DND-41 (cell line): ENCODE data around the gene DLGAP4.

Experiments
- ATAC-seq: fragments of 200-7000 bp; cut with Tn5 transposase; 3 replicates; pipeline ENCODE4 v1.9.1; 2021; ENCODE audit warnings: low read depth; ENCODE audit not compliant: insufficient read depth
- DNase-seq: peaks from one replicate; pipeline ENCODE4 v3.0.0-alpha.2; 2020
- H2AFZ ChIP-seq: 2 replicates; pipeline ENCODE4 v1.6.0; 2012; ENCODE audit warnings: low read depth, low read length
- H3K27ac ChIP-seq: 2 replicates; pipeline ENCODE4 v1.5.1; 2012; ENCODE audit warnings: low read length, inconsistent platforms
- H3K27me3 ChIP-seq: fragments of 200-600 bp; sonication (generic); 2 replicates; pipeline ENCODE4 v1.6.0; 2012; ENCODE audit warnings: low read length, mild to moderate bottlenecking, inconsistent platforms; ENCODE audit not compliant: insufficient read depth, poor library complexity
- H3K36me3 ChIP-seq: 2 replicates; pipeline ENCODE4 v1.5.1; 2012; ENCODE audit warnings: low read length, inconsistent platforms; ENCODE audit not compliant: insufficient read depth
- H3K4me1 ChIP-seq: 2 replicates; pipeline ENCODE4 v1.5.1; 2012; ENCODE audit warnings: mild to moderate bottlenecking, low read length; ENCODE audit not compliant: insufficient read depth
- H3K4me2 ChIP-seq: 2 replicates; pipeline ENCODE4 v1.6.0; 2012; ENCODE audit warnings: mild to moderate bottlenecking, moderate library complexity, low read length, inconsistent platforms; ENCODE audit not compliant: insufficient read depth
- H3K4me3 ChIP-seq, 2 experiments: fragments of 200-600 bp in 1 of 2; shearing (Covaris generic) in 1 of 2; 2 replicates each; pipeline ENCODE4 v1.5.1; 2012 to 2016; ENCODE audit warnings: inconsistent platforms in 2 of 2, low read length in 2 of 2, mild to moderate bottlenecking in 2 of 2, low read depth in 1 of 2, moderate library complexity in 1 of 2
- H3K79me2 ChIP-seq: 2 replicates; pipeline ENCODE4 v1.6.0; 2012; ENCODE audit warnings: low read length, inconsistent platforms; ENCODE audit not compliant: insufficient read depth
- H3K9ac ChIP-seq: 2 replicates; pipeline ENCODE4 v1.6.0; 2012; ENCODE audit warnings: low read depth, mild to moderate bottlenecking, inconsistent platforms, low read length, moderate library complexity
- H3K9me3 ChIP-seq: 2 replicates; pipeline ENCODE4 v1.5.1; 2012; ENCODE audit warnings: low read length, moderate library complexity, mild to moderate bottlenecking, inconsistent platforms; ENCODE audit not compliant: insufficient read depth, severe bottlenecking
- H4K20me1 ChIP-seq: 2 replicates; pipeline ENCODE4 v1.6.0; 2012; ENCODE audit warnings: low read length; ENCODE audit not compliant: insufficient read depth
- EZH2 ChIP-seq: IDR thresholded peaks from 3 replicates; pipeline ENCODE4 v1.6.1; 2012; ENCODE audit warnings: borderline replicate concordance, low read depth, mild to moderate bottlenecking, moderate library complexity, low read length, inconsistent platforms; ENCODE audit not compliant: severe bottlenecking
- TF ChIP-seq, protein P1 (sequence below): IDR thresholded peaks from 2 replicates; pipeline ENCODE4 v1.5.1; 2012; ENCODE audit warnings: borderline replicate concordance, low read length, moderate library complexity, mild to moderate bottlenecking; ENCODE audit not compliant: poor library complexity, severe bottlenecking; ENCODE audit errors: extremely low read depth

The DLGAP4 gene, protein sequence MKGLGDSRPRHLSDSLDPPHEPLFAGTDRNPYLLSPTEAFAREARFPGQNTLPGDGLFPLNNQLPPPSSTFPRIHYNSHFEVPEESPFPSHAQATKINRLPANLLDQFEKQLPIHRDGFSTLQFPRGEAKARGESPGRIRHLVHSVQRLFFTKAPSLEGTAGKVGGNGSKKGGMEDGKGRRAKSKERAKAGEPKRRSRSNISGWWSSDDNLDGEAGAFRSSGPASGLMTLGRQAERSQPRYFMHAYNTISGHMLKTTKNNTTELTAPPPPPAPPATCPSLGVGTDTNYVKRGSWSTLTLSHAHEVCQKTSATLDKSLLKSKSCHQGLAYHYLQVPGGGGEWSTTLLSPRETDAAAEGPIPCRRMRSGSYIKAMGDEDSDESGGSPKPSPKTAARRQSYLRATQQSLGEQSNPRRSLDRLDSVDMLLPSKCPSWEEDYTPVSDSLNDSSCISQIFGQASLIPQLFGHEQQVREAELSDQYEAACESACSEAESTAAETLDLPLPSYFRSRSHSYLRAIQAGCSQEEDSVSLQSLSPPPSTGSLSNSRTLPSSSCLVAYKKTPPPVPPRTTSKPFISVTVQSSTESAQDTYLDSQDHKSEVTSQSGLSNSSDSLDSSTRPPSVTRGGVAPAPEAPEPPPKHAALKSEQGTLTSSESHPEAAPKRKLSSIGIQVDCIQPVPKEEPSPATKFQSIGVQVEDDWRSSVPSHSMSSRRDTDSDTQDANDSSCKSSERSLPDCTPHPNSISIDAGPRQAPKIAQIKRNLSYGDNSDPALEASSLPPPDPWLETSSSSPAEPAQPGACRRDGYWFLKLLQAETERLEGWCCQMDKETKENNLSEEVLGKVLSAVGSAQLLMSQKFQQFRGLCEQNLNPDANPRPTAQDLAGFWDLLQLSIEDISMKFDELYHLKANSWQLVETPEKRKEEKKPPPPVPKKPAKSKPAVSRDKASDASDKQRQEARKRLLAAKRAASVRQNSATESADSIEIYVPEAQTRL

DNA sequence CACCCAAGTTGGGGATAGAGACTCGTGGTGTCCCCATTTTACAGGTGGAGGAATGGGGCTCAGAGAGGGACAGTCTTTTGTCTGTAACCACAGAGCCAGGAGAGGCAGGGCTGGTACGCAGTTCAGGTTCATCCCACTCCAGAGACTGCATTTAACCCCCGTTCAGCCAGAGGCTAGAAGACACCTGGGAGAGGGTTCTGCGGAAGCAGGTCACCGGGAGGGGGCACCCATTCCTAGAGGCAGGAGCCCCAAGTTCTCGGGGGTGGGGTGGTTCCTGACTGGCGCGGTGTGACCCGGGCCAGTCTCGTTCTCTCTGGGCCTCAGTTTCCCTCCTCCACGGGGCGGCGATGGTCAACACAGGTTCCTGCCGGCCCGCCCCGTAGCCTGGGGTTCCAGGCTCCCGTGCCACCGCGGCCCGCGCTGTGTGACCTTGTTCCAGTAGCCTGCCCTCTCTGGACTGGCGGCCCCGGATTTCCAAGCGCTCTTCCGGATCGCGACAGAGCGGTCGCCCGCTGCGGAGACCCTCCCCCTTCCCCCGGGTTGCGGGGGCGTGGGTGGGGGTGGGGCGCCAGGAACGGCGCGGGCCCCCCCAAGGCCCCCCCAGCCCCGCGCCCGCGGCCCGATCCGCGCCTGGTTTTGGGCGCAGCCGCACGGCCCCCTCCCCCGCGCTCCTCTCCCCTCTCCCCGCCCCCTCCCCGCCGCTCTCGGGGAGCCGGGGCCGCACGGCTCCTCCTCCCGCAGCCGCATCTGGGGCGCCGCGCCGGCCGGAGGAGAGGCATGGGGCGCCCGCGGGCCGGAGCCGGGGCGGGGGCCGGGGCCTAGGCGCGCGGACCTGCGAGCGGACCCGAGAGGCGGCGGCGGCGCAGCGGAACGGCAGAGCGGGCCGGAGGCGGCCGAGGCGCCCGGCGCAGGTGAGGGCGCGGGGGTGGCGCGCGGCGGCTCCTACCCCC, at the start of gene DLGAP4:
DLGAP4 (plus strand) TSS at position 738 of the 950 bp plus-strand sequence. CDS start 125,379 bp downstream, outside the sequence.
- no peaks in the 10 kb centered on the region for H3K9me3 ChIP-seq
- H3K27me3 ChIP-seq = peaks cover 13% of the 10 kb centered on the region
- H3K4me1 ChIP-seq = no peaks in the 10 kb centered on the region
- H2AFZ ChIP-seq = no peak within 1 kb of the TSS
- DNase-seq = no peak
- peaks cover 11% of the 10 kb centered on the region for H4K20me1 ChIP-seq
- H3K4me2 ChIP-seq = no peak within 1 kb of the TSS
- ATAC-seq = no peak
- H3K9ac ChIP-seq = no peak within 1 kb of the TSS
- H3K79me2 ChIP-seq = no peaks in the 10 kb centered on the region
- no peaks in the 10 kb centered on the region for H3K36me3 ChIP-seq
- no peak for TF ChIP-seq EZH2
- TF ChIP-seq, protein P1, sequence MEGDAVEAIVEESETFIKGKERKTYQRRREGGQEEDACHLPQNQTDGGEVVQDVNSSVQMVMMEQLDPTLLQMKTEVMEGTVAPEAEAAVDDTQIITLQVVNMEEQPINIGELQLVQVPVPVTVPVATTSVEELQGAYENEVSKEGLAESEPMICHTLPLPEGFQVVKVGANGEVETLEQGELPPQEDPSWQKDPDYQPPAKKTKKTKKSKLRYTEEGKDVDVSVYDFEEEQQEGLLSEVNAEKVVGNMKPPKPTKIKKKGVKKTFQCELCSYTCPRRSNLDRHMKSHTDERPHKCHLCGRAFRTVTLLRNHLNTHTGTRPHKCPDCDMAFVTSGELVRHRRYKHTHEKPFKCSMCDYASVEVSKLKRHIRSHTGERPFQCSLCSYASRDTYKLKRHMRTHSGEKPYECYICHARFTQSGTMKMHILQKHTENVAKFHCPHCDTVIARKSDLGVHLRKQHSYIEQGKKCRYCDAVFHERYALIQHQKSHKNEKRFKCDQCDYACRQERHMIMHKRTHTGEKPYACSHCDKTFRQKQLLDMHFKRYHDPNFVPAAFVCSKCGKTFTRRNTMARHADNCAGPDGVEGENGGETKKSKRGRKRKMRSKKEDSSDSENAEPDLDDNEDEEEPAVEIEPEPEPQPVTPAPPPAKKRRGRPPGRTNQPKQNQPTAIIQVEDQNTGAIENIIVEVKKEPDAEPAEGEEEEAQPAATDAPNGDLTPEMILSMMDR = no peak
- H3K4me3 ChIP-seq = no peak within 1 kb of the TSS
- H3K27ac ChIP-seq = no peak within 1 kb of the TSS

DNA sequence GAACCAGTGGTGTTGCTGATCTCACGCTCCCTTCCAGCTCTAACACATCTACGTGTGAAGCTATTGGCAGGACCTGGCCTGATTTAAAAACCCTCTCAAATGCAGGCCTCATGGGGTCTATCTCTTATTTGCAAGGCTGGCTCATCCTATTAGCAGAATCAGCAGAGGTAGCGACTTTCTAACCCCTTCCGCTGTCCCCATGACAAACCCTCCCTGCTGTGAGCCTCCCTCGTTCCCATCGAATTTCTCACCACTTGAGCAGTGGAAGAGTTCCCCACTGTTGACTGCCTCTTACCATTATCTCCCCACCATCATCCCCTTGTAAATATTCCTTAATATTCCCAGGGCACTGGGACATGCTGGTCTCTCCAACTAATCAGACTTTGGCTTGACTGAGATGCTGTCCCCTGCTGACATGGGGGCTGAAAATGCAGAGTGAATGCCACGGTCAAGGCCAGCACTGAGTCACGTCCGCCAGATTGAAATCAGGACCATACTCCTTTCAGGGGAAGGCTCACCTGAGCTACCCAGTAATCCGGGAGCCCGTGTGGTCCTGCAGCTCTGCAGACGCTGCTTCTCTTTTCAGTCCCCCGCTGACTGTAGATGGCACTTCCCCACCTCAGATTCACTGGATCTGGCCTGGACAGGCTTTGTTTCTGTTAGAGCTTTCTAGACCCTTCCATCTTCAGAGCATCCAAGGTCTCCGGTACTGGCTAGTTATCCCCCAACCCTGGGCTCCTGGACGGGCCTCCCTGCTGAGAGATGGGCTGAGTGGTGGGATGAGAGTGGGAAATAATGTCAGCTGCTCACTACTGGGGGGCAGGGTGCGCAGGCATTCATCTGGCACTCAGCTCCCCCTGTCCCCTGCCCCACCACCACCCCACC, 46.7 kb upstream of the DLGAP4 start:
- ATAC-seq = no peak
- no peaks in the 10 kb centered on the region for H3K27me3 ChIP-seq
- H2AFZ ChIP-seq = no peak overlapping the region
- no peak overlapping the region for H3K9ac ChIP-seq
- no peaks in the 10 kb centered on the region for H3K79me2 ChIP-seq
- peaks cover 34% of the 10 kb centered on the region for H3K36me3 ChIP-seq
- no peak for TF ChIP-seq EZH2
- TF ChIP-seq, protein P1 = no peak
- no peak overlapping the region for H3K4me3 ChIP-seq
- DNase-seq = no peak
- no peaks in the 10 kb centered on the region for H3K9me3 ChIP-seq
- H3K27ac ChIP-seq = no peak overlapping the region
- peaks cover 11% of the 10 kb centered on the region for H4K20me1 ChIP-seq
- no peak overlapping the region for H3K4me2 ChIP-seq
- no peaks in the 10 kb centered on the region for H3K4me1 ChIP-seq

DNA sequence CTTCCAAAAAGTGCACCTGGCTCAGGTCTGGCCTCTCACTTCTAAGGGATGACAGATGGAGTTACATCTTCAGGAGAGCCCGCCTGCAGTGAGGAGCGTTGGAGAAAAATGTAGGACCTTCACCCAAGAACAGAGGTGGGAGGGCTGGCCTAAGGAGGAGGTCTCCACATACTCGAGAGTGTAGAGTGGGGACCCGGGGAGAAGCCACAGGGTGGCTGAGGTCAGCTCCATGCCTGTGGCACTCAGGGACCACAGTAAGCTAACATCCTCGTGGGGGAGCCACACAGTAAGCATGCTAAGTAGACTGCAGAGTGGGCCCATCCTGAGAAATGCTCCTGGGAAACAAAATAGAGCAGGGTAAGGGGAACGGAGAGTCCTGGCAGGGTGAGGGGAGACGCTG, 45.8 kb upstream of the DLGAP4 start:
- Histone ChIP-seq H3K27me3 (no peaks in the 10 kb centered on the region), H3K27ac (no peak overlapping the region), H3K4me3 (no peak overlapping the region), H2AFZ (no peak overlapping the region), H3K4me1 (no peaks in the 10 kb centered on the region), H3K4me2 (no peak overlapping the region), H3K9ac (no peak overlapping the region), H3K79me2 (no peaks in the 10 kb centered on the region), H3K36me3 (peaks cover 26% of the 10 kb centered on the region), H4K20me1 (peaks cover 12% of the 10 kb centered on the region), H3K9me3 (no peaks in the 10 kb centered on the region)
- ATAC-seq (no peak), DNase-seq (no peak)
- TF ChIP-seq, protein P1 = no peak
- TF ChIP-seq EZH2 = no peak
